H1 (cell line): ENCODE results near the gene SORD. TPM values are rescaled to one million over a fixed set of nuclear protein-coding genes. Genes with fewer than 3 reads are reported as not detected.

Experiments used
- CHD1 ChIP-seq: IDR thresholded peaks from 2 replicates; pipeline ENCODE4 v1.6.1; 2012; ENCODE audit warnings: low read depth, low read length, improper control_type of control experiment
- MAFK ChIP-seq: IDR thresholded peaks from 2 replicates; pipeline ENCODE4 v1.6.1; 2012; ENCODE audit warnings: low read depth, mild to moderate bottlenecking, improper control_type of control experiment, low read length
- POLR2AphosphoS5 ChIP-seq: IDR thresholded peaks from 2 replicates; pipeline ENCODE4 v1.6.1; 2011; ENCODE audit warnings: low read depth, low read length
- polyA plus RNA-seq, 7 experiments: library from polyadenylated mRNA; depleted of rRNA in 3 of 7; stranded (reverse) in 5 of 7; unstranded in 2 of 7; fragments of >200 nt in 5 of 7; fragments of 200-250 nt in 2 of 7; gene quantifications; 1 replicate in 5 of 7; 2 replicates in 1 of 7; 4 replicates in 1 of 7; pipeline versions ENCODE4 v1.2.1 to v1.2.3, GENCODE V29; 2011 to 2013; ENCODE audit warnings: missing spikeins in 2 of 7, mixed read lengths in 2 of 7
- total RNA-seq: library from RNA; stranded (reverse); fragmentation: NEBNext Ultra II Directional; extraction: Animal tissue kit (Norgen Biotek cat#: 25700); gene quantifications from 2 replicates; pipeline ENCODE4 v1.2.1, GENCODE V29; 2021

The SORD gene
- total and polyA plus RNA-seq, 2 of the 8 experiments (the other 6 are each of a cell fraction or from before 2014, with no cell fraction given) = 52.6 to 75.8 TPM

GRCh38 chr15:45107941-45108630 is 85.1 kb downstream of the SORD start (continued):
- TF ChIP-seq POLR2AphosphoS5 = no peak
- no peak for TF ChIP-seq CHD1
- TF ChIP-seq MAFK = no peak
